IMR-90 (cell line): ENCODE data around the gene PLA2G4A. TPM values are rescaled to one million over a fixed set of nuclear protein-coding genes. Genes with fewer than 3 reads are reported as not detected.

Source experiments
- ATAC-seq: fragments of 200-7000 bp; cut with Tn5 transposase; 2 replicates; pipeline ENCODE4 v1.9.1; 2020; ENCODE audit warnings: low read depth, mild to moderate bottlenecking, moderate library complexity
- BruUV-seq: library from RNA; stranded (reverse); fragments of 400-500 nt; replicated peaks from 2 replicates; lab custom pipeline; 2021; lab: Mats Ljungman, UMichigan
- CTCF ChIA-PET: fragments of 300-600 bp; formaldehyde crosslinking; extraction: SDS; loops from one replicate; lab custom pipeline; 2021; ENCODE audit warnings: antibody characterized with exemption; lab: Yijun Ruan, JAX
- POLR2A ChIA-PET: fragments of 300-600 bp; sonication (Branson Sonifier 250); formaldehyde crosslinking; loops from one replicate; lab custom pipeline; 2022; ENCODE audit warnings: antibody characterized with exemption; ENCODE audit not compliant: unreplicated experiment; lab: Charles Lee
- DNase-seq: peaks from one replicate; pipeline ENCODE4 v3.0.0; 2013
- H2AFZ ChIP-seq: replicated peaks from 2 replicates; pipeline ENCODE3; 2013; ENCODE audit warnings: low read length, mild to moderate bottlenecking; ENCODE audit not compliant: poor library complexity
- H2AK5ac ChIP-seq: 2 replicates; pipeline ENCODE4 v1.6.1; 2013; ENCODE audit warnings: low read depth, low read length, inconsistent platforms
- H2AK9ac ChIP-seq: replicated peaks from 2 replicates; pipeline ENCODE3; 2013; ENCODE audit warnings: mild to moderate bottlenecking, low read depth, low read length, moderate library complexity; ENCODE audit not compliant: poor library complexity
- H2BK120ac ChIP-seq: 2 replicates; pipeline ENCODE4 v1.6.1; 2013; ENCODE audit warnings: low read depth, low read length, inconsistent platforms
- H2BK15ac ChIP-seq: 3 replicates; pipeline ENCODE4 v1.6.1; 2013; ENCODE audit warnings: low read depth, low read length, inconsistent platforms
- H2BK20ac ChIP-seq: 2 replicates; pipeline ENCODE4 v1.6.1; 2013; ENCODE audit warnings: low read depth, mild to moderate bottlenecking, inconsistent platforms, low read length, moderate library complexity
- H2BK5ac ChIP-seq: 2 replicates; pipeline ENCODE4 v1.6.1; 2013; ENCODE audit warnings: mild to moderate bottlenecking, low read depth, low read length, inconsistent platforms; ENCODE audit not compliant: poor library complexity, severe bottlenecking
- H3K14ac ChIP-seq: replicated peaks from 2 replicates; pipeline ENCODE4 v1.6.1; 2013; ENCODE audit warnings: low read depth, low read length, inconsistent platforms
- H3K18ac ChIP-seq: 2 replicates; pipeline ENCODE4 v1.6.1; 2013; ENCODE audit warnings: low read depth, low read length, control low read depth
- H3K23ac ChIP-seq: 2 replicates; pipeline ENCODE4 v1.6.1; 2013; ENCODE audit warnings: low read depth, low read length, inconsistent platforms
- H3K27ac ChIP-seq: 2 replicates; pipeline ENCODE4 v1.5.1; 2013; ENCODE audit warnings: mild to moderate bottlenecking, control low read depth, low read length; ENCODE audit not compliant: insufficient read depth
- H3K27me3 ChIP-seq: 2 replicates; pipeline ENCODE4 v1.6.1; 2013; ENCODE audit warnings: low read length; ENCODE audit not compliant: control insufficient read depth, insufficient read depth
- H3K36me3 ChIP-seq: 2 replicates; pipeline ENCODE4 v1.6.1; 2013; ENCODE audit warnings: low read length, mixed read lengths; ENCODE audit not compliant: control insufficient read depth, insufficient read depth
- H3K4ac ChIP-seq: 2 replicates; pipeline ENCODE4 v1.6.1; 2013; ENCODE audit warnings: low read depth, low read length, inconsistent platforms
- H3K4me1 ChIP-seq: 2 replicates; pipeline ENCODE4 v1.6.1; 2013; ENCODE audit warnings: low read length, mixed read lengths; ENCODE audit not compliant: control insufficient read depth, insufficient read depth
- H3K4me2 ChIP-seq: 2 replicates; pipeline ENCODE4 v1.6.1; 2013; ENCODE audit warnings: low read depth, mild to moderate bottlenecking, control low read depth, low read length, moderate library complexity
- H3K4me3 ChIP-seq: 2 replicates; pipeline ENCODE4 v1.5.1; 2013; ENCODE audit warnings: low read depth, mild to moderate bottlenecking, control low read depth, low read length, moderate library complexity; ENCODE audit not compliant: insufficient read depth
- H3K56ac ChIP-seq: 2 replicates; pipeline ENCODE4 v1.6.1; 2013; ENCODE audit warnings: low read length, inconsistent platforms; ENCODE audit not compliant: insufficient read depth; ENCODE audit errors: extremely low read depth
- H3K79me1 ChIP-seq, 2 experiments: 2 replicates each; pipeline ENCODE4 v1.6.1; 2013; ENCODE audit warnings: low read length in 2 of 2, inconsistent platforms in 1 of 2, low read depth in 1 of 2
- H3K9ac ChIP-seq: 2 replicates; pipeline ENCODE4 v1.6.1; 2013; ENCODE audit warnings: low read depth, low read length, control low read depth
- H3K9me1 ChIP-seq: 2 replicates; pipeline ENCODE4 v1.6.1; 2013; ENCODE audit warnings: low read length, inconsistent platforms; ENCODE audit not compliant: insufficient read depth
- H3K9me3 ChIP-seq: 2 replicates; pipeline ENCODE4 v1.6.1; 2013; ENCODE audit warnings: low read length; ENCODE audit not compliant: control insufficient read depth, insufficient read depth
- H4K20me1 ChIP-seq: 2 replicates; pipeline ENCODE4 v1.6.1; 2013; ENCODE audit warnings: low read length, inconsistent platforms; ENCODE audit not compliant: insufficient read depth
- H4K5ac ChIP-seq: 2 replicates; pipeline ENCODE4 v1.6.1; 2013; ENCODE audit warnings: mild to moderate bottlenecking, low read depth, low read length, control low read depth
- H4K8ac ChIP-seq, 2 experiments: 2 replicates each; pipeline ENCODE4 v1.6.1; 2013; ENCODE audit warnings: low read depth in 2 of 2, low read length in 2 of 2, control low read depth in 1 of 2, inconsistent platforms in 1 of 2
- H4K91ac ChIP-seq: 2 replicates; pipeline ENCODE4 v1.6.1; 2013; ENCODE audit warnings: low read depth, low read length, inconsistent platforms; ENCODE audit not compliant: insufficient read depth
- CEBPB ChIP-seq: IDR thresholded peaks from 2 replicates; pipeline ENCODE4 v1.6.1; 2012; ENCODE audit warnings: low read depth, low read length, improper control_type of control experiment
- FOS ChIP-seq: fragments of 150-350 bp; IDR thresholded peaks from 2 replicates; pipeline ENCODE4 v1.6.1; 2016; ENCODE audit warnings: low read depth, low read length
- MAFK ChIP-seq: IDR thresholded peaks from 2 replicates; pipeline ENCODE4 v1.6.1; 2012; ENCODE audit warnings: low read depth, low read length, improper control_type of control experiment
- NFE2L2 ChIP-seq: fragments of 150-350 bp; IDR thresholded peaks from 2 replicates; pipeline ENCODE4 v1.6.1; 2016; ENCODE audit warnings: low read depth, mild to moderate bottlenecking, low read length
- RAD21 ChIP-seq: IDR thresholded peaks from 2 replicates; pipeline ENCODE4 v1.6.1; 2012; ENCODE audit warnings: low read length, improper control_type of control experiment
- WGBS, 2 experiments: methylation state at CpG; one replicate each; pipeline versions ENCODE4 v1.1.5 to v1.1.7; 2013; ENCODE audit warnings: missing lambda C conversion rate in 2 of 2; ENCODE audit not compliant: insufficient read length in 1 of 2; ENCODE audit errors: extremely low coverage in 2 of 2; 5-methylcytosine and 5-hydroxymethylcytosine counted together
- dilution Hi-C: fragments of 300-500 bp; cut with HindIII; formaldehyde crosslinking; loops from one replicate; pipeline ENCODE4 v1.14.3; 2018; ENCODE audit warnings: low sequenced_read_pairs; ENCODE audit not compliant: unreplicated experiment
- in situ Hi-C: fragments of 300-500 bp; cut with MboI; formaldehyde crosslinking; loops from 3 replicates; pipeline ENCODE4 v1.14.3; 2019; ENCODE audit warnings: low sequenced_read_pairs, inconsistent platforms, mixed read lengths
- intact Hi-C: fragments of 100-400 bp; cut with micrococcal nuclease; formaldehyde crosslinking; loops from 2 replicates; pipeline ENCODE4 v1.10.0; 2022
- polyA plus RNA-seq, 3 experiments: library from polyadenylated mRNA; depleted of rRNA; stranded (reverse); fragments of >200 nt; gene quantifications; 2 replicates each; pipeline ENCODE4 v1.2.3, GENCODE V29; 2012; ENCODE audit warnings: low replicate concordance in 1 of 3
- total RNA-seq: library from RNA; depleted of rRNA; stranded (reverse); fragments of >200 nt; gene quantifications from 2 replicates; pipeline ENCODE4 v1.2.3, GENCODE V29; 2012

The PLA2G4A gene
- total and polyA plus RNA-seq, 2 of the 4 experiments (the other 2 are of a cell fraction) = 1.6 to 3.8 TPM

DNA sequence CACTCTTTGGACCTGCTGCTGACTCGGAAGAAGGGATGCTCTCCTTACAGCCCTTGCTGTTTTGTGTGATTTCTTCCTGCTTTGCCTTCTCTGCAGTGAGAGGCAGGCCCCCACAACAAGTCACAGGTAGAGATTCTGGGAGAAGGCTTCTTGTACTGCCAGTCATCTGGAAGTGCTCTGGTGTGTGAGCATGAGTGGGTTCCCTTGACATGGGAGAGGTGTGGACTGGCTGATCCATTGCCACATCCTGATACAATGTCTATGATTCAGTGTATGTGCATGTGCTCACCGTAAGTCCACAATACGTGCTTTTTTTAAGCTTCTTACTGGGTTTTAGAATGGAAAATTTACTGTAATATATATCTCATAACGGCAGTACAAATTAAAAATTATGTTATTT, 46.0 kb upstream of the PLA2G4A start:
- Histone ChIP-seq H2BK5ac (no peak overlapping the region), H3K18ac (no peak overlapping the region), H3K14ac (no peak overlapping the region), H4K91ac (no peak overlapping the region), H3K23ac (no peak overlapping the region), H2AK5ac (no peak overlapping the region), H3K4me1 (no peaks in the 10 kb centered on the region), H3K4ac (no peak overlapping the region), H2AK9ac (no peak overlapping the region), H3K9me1 (0 out of 2 replicates have a peak, but pooled peaks cover 3% of the 10 kb centered on the region), H3K56ac (no peak overlapping the region), H2BK120ac (no peak overlapping the region), H3K4me3 (no peak overlapping the region), H2BK15ac (no peak overlapping the region), H4K5ac (no peak overlapping the region), H3K27ac (no peak overlapping the region), H4K8ac (no peak overlapping the region), H3K79me1 (no peaks in the 10 kb centered on the region), H2AFZ (peak overlapping the region; percentile 13), H4K20me1 (no peaks in the 10 kb centered on the region), H3K36me3 (no peaks in the 10 kb centered on the region), H3K27me3 (no peaks in the 10 kb centered on the region; the same call in 1 of the 2 replicates), H2BK20ac (no peak overlapping the region), H3K9ac (no peak overlapping the region), H3K4me2 (no peak overlapping the region), H3K9me3 (no peaks in the 10 kb centered on the region)
- no CpG with 5 or more reads among the region's 4 CpGs for WGBS, 2 experiments
- intact Hi-C loops = no loop called here
- peak; percentile 40 for DNase-seq
- CTCF ChIA-PET = no interaction called here
- in situ Hi-C loops = no loop called here
- ATAC-seq = no peak
- TF ChIP-seq FOS = no peak
- TF ChIP-seq CEBPB = 0 out of 2 replicates have a peak, but pooled peaks have one; percentile 1
- no peak for TF ChIP-seq MAFK
- no peak for TF ChIP-seq NFE2L2
- TF ChIP-seq RAD21 = no peak
- BruUV-seq = no TSS peak
- dilution Hi-C loops = no loop called here
- POLR2A ChIA-PET = no interaction called here
